ENCODE measurements around the gene KLHL15.
"Not testable (repeated sequence)": the region's sequence is repeated elsewhere in the genome, so short reads cannot be mapped to it uniquely, and the experiment has no call there.

KLHL15 gene
- 10.6 to 46.5 (median 25.0) reads per million in 17 experiments for total RNA-seq

- no peak for DNase-seq
These were observed at the start of gene KLHL15 for GRCh38 chrX:24027086-24027485. KLHL15 (minus strand) TSS chrX:24027186; CDS start chrX:24006693, 20,493 bp downstream.

DNA sequence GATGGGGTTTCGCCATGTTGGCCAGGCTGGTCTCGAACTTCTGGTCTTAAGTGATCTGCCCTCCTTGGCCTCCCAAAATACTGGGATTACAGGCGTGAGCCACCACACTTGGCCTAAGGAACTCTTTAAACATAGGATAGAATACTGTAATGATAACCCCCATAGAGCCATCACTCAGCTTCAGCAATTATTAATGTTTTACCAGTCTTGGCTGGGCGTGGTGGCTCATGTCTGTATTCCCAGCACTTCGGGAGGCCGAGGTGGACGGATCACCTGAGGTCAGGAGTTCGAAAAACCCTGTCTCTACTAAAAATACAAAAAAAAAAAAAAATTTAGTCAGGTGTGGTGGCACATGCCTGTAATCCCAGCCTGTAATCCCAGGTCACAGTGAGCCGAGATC lies 42.9 kb upstream of the KLHL15 start:
- DNase-seq, result no peak

DNA sequence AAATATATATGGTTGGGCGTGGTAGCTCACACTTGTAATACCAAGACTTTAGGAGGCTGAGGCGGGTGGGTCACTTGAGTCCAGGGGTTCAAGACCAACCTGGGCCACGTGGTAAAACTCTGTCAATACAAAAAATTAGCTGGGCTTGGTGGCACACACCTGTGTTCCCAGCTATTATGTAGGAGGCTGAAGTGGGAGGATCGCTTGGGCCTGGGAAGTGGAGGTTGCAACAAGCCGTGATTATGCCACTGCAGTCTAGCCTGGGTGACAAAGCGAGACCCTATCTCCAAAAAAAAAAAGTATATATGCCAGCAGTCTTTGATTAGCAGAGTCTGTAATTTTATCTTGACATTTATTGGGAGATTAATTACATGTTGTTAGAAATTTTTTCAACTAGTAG lies 36.5 kb upstream of the KLHL15 start:
- DNase-seq, result no peak

GRCh38 chrX:24055043-24055356 lies 28.0 kb upstream of the KLHL15 start:
- no peak for DNase-seq

DNA sequence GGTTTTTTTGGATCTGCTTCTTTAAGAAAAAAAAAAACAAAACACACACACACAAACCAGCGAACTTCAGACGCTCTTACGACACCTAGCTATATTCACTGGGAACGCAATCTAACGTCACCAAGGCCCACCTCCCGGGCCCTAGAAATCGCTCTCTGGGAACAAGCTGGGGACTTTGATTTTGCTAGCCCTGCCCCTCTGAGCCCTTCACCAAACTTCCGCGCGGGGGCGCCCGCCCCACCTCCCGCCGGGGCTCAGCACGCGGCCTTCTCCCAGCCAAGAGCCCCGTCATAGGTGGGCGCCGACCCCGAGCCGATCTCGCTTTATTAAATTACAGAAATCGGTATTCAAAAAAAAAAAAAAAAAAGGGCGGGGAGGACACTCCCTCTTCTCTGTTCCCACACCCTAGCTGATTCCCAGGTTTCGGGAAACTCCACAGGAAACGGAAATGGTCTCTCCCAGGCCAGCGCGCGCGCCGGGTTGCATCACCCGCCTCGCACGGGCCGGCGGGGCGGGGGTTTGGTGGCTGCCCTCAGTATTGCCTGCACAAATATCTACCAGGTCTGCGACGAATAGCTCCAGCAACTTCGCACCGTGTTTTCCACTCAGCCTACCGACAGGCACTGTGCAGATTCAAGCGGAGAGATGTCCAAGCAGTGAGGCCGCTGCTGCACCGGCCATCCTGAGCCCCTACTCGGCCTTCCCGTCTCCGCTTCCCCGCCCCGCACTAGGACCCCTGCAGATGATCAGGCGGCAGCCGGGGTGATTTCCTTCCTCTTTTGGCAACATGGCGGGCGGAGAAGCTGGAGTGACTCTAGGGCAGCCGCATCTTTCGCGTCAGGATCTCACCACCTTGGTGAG lies 27.4 kb upstream of the KLHL15 start, which contains the start of gene EIF2S3:
TSS of gene EIF2S3 (plus strand) at position 775 of the 861 bp plus-strand sequence. CDS start at position 788, 13 bp downstream.
- DNase-seq, result peak; percentile 88 to 94 (median 93)

DNA sequence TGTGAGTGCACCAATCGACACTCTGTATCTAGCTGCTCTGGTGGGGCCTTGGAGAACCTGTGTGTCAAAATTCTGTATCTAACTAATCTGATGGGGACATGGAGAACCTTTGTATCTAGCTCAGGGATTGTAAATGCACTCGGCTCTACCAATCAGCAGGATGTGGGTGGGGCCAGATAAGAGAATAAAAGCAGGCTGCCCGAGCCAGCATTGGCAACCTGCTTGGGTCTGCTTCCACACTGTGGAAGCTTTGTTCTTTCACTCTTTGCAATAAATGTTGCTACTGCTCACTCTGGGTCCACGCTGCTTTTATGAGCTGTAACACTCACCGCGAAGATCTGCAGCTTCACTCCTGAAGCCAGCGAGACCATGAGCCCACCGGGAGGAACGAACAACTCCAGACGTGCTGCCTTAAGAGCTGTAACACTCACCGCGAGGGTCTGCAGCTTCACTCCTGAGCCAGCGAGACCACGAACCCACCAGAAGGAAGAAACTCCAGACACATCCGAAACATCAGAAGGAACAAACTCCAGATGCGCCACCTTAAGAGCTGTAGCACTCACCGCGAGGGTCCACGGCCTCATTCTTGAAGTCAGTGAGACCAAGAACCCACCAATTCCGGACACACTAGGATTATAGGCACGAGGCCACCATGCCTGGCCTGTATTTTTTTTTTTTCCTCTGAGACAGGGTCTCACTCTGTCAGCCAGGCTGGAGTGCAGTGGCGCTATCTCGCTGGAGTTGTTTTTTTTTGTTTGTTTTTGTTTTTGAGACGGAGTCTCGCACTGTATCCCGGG lies 23.7 kb upstream of the KLHL15 start:
- not testable (repeated sequence) for DNase-seq

GRCh38 chrX:24049643-24050042 lies 22.7 kb upstream of the KLHL15 start:
- DNase-seq, result not testable (repeated sequence)

GRCh38 chrX:24046060-24046459 lies 19.1 kb upstream of the KLHL15 start:
- DNase-seq, result not testable (repeated sequence)

GRCh38 chrX:24037729-24038128 lies 10.7 kb upstream of the KLHL15 start:
- DNase-seq, result no peak

- DNase-seq, result no peak
These were observed 7.5 kb upstream of the KLHL15 start for GRCh38 chrX:24034485-24034884.

DNA sequence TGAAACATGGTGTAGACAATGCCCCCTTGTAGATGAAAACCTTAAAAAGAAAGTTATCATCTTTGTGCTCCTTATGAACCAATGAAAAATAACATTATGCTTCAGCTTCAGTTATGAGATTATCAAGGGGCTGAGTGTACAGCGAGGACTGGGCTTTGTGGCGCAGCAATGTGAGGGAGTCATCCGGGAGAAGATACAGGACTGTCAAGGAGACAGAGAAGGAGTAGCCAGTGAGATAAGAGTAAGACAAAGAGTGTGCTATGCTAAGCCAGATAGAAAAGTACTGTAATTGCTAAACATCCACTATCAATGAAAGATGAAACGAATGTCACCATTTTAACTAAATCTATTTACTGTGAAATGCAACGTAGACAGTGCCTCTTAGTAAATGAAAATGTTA lies 3.6 kb upstream of the KLHL15 start:
- no peak for DNase-seq

DNA sequence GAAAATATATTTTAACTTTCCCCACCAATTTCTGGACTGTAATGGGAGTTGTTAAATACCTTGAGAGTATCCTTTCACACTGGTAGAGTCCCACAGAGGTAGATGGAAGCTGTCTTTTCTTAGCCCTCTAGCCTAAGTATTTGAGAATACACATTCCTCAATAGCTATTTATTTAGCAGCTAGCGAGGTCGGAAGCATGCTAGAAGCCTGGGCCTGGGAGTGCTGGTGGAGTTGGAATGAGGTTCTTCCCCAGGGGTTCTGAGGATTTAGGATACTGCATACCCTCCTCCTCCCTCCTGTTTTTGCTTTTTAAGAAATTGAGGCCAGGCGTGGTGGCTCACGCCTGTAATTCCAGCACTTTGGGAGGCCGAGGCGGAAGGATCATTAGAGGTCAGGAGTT lies 999 bp upstream of the KLHL15 start:
- DNase-seq, result no peak

GRCh38 chrX:24026432-24026831 lies 554 bp downstream of the KLHL15 start:
- DNase-seq, result peak; percentile 10 to 20 (median 12)

DNA sequence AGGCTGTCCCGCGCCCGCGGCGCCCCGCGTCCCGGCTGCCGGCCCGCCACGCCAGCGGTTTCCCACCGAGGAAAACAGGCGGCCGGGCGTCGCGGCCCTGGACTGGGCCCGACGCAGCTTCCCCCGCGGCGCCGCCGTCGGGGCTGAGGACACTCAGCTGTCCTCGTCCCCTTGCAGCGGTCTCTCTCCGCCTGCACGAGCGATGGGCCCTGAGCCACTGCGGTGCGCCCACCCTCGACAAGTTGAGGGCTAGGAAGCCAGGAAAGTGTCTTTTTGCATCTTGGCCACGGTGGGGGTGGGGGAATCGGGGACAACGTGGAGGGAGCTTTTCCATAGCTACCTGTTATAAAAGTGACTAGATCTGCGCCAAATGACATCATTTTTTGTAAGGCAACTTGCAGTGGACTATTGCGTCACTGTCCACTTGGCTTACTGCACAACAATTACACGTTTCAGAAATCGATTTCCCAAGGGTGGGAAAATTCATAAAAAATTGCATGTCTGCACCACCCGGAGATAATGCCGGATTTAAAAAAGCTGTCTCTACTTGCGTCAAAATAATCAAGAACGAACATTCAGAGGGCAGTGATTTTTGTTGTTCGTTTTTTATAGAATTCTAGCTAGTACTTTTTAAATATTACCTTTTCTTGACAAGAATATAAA lies 1.1 kb downstream of the KLHL15 start:
- peak in 3 of 4 experiments; percentile 26 to 63 (median 58) for DNase-seq

DNA sequence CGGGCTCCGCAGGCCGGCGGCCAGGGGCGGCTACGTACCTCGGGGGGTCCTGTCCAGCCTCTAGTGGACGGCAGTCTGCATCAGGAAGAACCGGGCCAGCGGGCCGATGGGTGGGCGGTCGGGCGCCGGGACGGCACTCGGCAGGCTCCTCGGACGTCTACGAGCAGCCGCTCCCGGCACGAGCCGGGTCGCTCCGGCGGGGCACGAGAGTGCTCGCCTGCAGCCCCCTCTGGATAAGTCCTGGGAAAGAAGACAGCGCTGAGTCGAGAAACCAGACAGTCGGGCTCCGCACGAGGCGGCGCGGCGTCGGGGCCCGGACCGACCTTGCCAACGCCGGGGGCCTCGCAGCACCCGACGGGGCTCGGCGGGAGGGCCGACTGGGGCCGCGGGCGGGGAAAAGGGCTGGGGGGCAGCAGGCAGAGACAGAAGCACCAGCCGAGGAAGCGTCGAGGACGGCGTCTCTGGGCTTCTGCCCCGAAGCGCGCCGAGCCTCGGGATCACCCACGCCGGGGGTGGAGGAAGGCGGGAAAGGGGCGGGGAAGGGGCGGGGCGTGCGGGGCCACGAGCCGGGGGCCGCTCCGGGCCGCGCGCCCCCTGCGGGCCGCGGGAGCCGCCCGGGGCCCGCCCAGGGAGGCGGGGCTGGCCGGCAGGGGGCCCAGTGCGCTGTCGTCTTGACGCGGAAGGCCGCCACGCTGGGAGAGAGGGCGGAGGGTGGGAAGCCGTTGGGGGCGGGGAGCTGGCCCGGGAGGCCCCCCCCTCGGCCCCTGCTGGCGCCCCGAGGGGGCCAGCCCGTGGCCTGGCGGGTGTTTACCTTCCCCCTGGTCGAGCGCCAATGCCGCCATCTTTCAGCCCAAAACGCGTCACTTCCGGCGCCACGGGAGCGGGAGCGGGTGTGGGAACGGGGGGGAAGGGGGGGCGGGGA lies 1.9 kb downstream of the KLHL15 start:
- DNase-seq, result peak; percentile 87 to 94 (median 91)

DNA sequence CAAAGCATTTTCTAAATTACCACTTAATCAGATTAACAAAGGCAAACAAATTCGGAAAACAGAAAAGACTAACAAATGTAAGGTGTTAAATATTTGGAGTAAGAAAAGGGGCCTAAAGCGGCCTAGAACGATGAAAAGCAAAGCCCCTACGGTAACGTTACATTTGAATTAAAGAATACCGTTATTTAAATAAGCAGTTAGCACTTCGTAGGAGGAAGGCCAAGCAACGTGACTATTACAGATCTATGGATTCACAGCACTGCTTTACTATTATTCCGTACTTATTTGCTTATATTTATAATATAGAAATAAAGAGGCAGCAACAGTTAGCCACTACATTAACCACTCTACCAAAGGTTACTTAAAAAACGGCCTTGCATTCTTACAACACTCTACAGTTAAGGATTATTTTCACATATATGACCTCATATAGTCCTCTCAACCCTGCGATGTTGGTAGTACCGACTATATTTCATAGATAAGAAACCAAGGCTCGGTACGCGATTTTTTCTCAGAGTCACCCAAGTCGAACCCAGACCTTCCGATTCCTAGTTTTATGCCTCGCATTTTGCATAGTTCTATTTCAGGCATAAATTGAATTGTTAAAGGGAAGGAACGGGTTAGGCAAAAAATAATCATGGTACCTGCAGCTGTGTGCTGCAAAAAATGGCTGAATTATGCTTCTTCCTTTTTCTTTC lies 2.9 kb downstream of the KLHL15 start:
- DNase-seq, result peak in 3 of 4 experiments; percentile 3 to 19 (median 17)

GRCh38 chrX:24023544-24023943 lies 3.4 kb downstream of the KLHL15 start:
- DNase-seq, result no peak

GRCh38 chrX:24020306-24020876 lies 6.6 kb downstream of the KLHL15 start:
- no peak for DNase-seq

- DNase-seq, result no peak
These were observed 7.5 kb downstream of the KLHL15 start for GRCh38 chrX:24019448-24019847.

- DNase-seq, result peak in 2 of 4 experiments; percentile 6 to 15
These were observed 8.2 kb downstream of the KLHL15 start for GRCh38 chrX:24018809-24019208.

DNA sequence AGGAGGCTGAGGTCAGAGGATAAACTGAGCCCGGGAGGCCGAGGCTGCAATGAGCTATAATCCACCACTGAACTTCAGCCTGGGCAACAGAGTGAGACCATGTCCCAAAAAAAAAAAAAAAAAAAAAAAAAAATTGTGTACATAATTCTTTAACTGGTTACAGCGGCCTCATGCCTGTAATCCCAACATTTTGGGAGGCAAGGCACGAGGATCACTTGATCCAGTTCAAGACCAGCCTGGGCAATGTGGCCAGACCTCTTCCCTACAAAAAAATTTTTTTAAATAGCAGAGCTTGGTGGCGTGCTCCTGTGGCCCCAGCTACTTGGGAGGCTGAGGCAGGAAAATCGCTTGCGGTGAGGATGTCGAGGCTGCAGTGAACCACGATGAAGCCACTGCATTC lies 9.3 kb downstream of the KLHL15 start:
- no peak for DNase-seq
